ENCODE results near the gene TMEM120B.

Gene TMEM120B

DNA sequence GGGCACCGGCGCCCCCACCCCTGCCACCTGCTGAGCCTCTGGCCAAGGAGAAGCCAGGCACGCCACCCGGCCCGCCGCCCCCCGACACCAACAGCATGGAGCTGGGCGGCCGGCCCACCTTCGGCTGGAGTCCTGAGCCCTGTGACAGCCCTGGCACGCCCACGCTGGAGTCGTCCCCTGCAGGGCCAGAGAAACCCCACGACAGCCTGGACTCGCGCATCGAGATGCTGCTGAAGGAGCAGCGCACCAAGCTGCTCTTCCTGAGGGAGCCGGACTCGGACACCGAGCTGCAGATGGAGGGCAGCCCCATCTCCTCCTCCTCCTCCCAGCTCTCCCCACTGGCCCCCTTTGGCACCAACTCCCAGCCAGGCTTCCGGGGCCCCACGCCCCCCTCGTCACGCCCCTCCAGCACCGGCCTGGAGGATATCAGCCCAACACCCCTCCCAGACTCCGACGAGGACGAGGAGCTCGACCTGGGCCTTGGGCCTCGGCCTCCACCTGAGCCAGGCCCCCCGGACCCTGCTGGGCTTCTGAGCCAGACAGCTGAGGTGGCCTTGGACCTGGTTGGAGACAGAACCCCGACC, 97.8 kb downstream of the TMEM120B start:
- H3K9me3 Mint-ChIP-seq: no peaks in the 10 kb centered on the region
- peak overlapping the region; percentile 84 for H3K4me3 Mint-ChIP-seq
- ATAC-seq (replicated peaks; ENCODE audit: extremely low read depth, poor library complexity, severe bottlenecking): no peak
- peaks cover 50% of the 10 kb centered on the region for H3K4me1 Mint-ChIP-seq
- H3K27ac Mint-ChIP-seq (ENCODE audit: low read depth): no peak overlapping the region
- no peak for DNase-seq (ENCODE audit: low spot score in 2 of 2)
- H3K36me3 Mint-ChIP-seq (ENCODE audit: insufficient read depth): peaks cover 63% of the 10 kb centered on the region
- no peaks in the 10 kb centered on the region for H3K27me3 Mint-ChIP-seq

- peak overlapping the region; percentile 85 for H3K27ac Mint-ChIP-seq (ENCODE audit: low read depth)
- H3K36me3 Mint-ChIP-seq (ENCODE audit: insufficient read depth): peaks cover 66% of the 10 kb centered on the region
- H3K27me3 Mint-ChIP-seq: no peaks in the 10 kb centered on the region
- ATAC-seq (replicated peaks; ENCODE audit: extremely low read depth, poor library complexity, severe bottlenecking) (no peak), DNase-seq (ENCODE audit: low spot score in 2 of 2) (no peak)
- peaks cover 45% of the 10 kb centered on the region for H3K4me1 Mint-ChIP-seq
- H3K9me3 Mint-ChIP-seq: no peaks in the 10 kb centered on the region
- peak overlapping the region; percentile 84 for H3K4me3 Mint-ChIP-seq
Observed at GRCh38 chr12:121810833-121811433, 98.4 kb downstream of the TMEM120B start.

DNA sequence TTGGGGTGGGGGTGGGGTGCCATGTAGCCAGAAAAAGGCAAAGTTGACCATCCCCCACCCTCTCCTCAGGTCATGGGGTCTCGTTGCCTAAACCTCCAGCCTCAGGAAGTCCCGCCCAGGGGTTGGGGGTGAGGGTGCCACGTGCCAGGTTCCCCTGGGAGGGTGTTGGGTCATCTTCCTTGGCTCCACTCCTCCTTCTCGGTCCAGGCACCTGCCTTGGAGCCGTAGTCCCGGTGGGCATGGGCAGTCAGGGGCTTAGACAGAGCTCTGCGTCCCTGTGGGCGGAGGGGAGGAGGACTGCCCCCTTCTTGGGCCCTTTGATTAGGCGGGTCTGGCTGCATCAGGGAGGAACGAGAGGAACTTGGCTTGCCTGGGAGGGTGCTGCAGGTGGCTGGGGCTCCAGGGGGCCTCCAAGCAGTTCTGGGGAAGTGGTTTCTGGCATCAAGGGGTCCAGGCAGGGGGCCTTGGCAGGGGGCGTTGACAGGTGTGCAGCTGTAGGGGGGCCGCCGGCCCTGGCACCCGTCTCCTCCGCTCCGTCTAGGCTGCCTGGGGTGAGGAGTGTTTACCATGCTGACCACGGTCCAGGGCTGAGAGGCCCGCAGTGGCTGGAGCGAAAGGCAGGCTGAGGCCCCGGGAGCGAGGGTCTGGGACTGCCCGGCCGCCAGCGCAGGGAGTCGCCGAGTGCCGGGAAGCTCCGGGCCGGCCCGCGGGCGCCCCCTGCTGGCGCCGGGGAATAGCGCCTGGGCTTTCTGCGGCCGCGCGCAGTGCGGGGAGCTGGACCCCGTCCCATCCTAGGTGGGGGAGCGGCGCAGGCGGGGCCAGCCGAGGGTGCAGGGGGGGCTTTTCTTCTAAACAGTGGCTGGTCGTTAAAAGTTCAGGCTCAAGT, 99.1 kb downstream of the TMEM120B start:
- Mint-ChIP-seq H3K27ac (ENCODE audit: low read depth) (peak overlapping the region; percentile 85), H3K27me3 (no peaks in the 10 kb centered on the region), H3K4me3 (peak overlapping the region; percentile 84), H3K36me3 (ENCODE audit: insufficient read depth) (peaks cover 68% of the 10 kb centered on the region), H3K9me3 (no peaks in the 10 kb centered on the region), H3K4me1 (peaks cover 43% of the 10 kb centered on the region)
- ATAC-seq (replicated peaks; ENCODE audit: extremely low read depth, poor library complexity, severe bottlenecking) (peak; percentile 83), DNase-seq (ENCODE audit: low spot score in 2 of 2) (peak; percentile 61 to 64)

DNA sequence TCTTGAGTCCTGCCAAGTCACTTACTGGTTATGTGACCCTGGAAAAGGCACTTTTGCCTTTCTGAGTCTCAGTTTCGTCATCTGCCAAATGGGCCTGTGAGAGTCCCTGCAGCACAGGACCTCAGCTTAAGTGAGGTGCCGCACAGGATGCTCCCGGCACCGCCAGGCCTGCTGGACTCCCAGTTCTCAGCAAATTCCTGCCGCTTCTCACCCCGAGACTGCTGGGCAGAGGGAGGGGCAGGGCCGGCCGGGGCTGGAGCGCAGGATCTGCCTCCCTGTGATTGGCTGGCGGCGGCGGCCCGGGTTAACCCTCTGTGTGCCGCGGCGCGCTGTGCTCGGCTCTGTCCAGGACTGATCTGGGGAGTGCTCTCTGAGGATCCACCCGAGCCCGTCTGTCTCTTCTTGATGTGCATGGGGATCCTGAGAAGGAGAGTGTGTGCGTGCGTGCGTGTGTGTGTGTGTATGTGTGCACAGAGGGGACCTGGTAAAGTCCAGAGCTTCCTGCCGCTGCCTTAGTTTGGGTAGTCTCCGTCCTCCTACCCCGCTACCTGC, 99.8 kb downstream of the TMEM120B start:
- Mint-ChIP-seq H3K4me3 (peak overlapping the region; percentile 84), H3K36me3 (ENCODE audit: insufficient read depth) (peaks cover 70% of the 10 kb centered on the region), H3K4me1 (peaks cover 45% of the 10 kb centered on the region), H3K27ac (ENCODE audit: low read depth) (peak overlapping the region; percentile 83), H3K9me3 (no peaks in the 10 kb centered on the region), H3K27me3 (no peaks in the 10 kb centered on the region)
- no peak for DNase-seq (ENCODE audit: low spot score in 2 of 2)
- peak; percentile 50 for ATAC-seq (replicated peaks; ENCODE audit: extremely low read depth, poor library complexity, severe bottlenecking)

- Mint-ChIP-seq H3K36me3 (ENCODE audit: insufficient read depth) (peaks cover 73% of the 10 kb centered on the region), H3K27me3 (no peaks in the 10 kb centered on the region), H3K9me3 (no peaks in the 10 kb centered on the region), H3K4me3 (peak overlapping the region; percentile 84), H3K4me1 (peaks cover 45% of the 10 kb centered on the region), H3K27ac (ENCODE audit: low read depth) (peak overlapping the region; percentile 83)
- ATAC-seq (replicated peaks; ENCODE audit: extremely low read depth, poor library complexity, severe bottlenecking) (no peak), DNase-seq (ENCODE audit: low spot score in 2 of 2) (no peak)
Observed at GRCh38 chr12:121812921-121813896, 100.7 kb downstream of the TMEM120B start.

DNA sequence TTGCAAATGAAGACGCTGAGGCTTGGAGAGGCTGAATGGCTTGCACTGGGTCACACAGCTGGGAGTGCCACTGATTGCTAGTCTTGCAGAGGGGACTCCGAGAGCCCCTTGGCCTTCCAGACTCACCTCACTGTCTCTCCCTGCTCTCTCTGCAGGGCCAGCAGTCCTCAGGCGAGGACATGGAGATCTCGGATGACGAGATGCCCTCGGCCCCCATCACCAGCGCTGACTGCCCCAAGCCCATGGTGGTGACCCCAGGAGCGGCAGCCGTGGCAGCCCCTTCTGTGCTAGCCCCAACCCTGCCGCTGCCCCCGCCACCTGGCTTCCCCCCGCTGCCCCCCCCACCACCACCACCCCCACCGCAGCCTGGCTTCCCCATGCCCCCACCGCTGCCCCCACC, 101.4 kb downstream of the TMEM120B start:
- peaks cover 74% of the 10 kb centered on the region for H3K36me3 Mint-ChIP-seq (ENCODE audit: insufficient read depth)
- no peak overlapping the region for H3K27ac Mint-ChIP-seq (ENCODE audit: low read depth)
- H3K4me1 Mint-ChIP-seq: peaks cover 40% of the 10 kb centered on the region
- DNase-seq (ENCODE audit: low spot score in 2 of 2) (no peak), ATAC-seq (replicated peaks; ENCODE audit: extremely low read depth, poor library complexity, severe bottlenecking) (no peak)
- peak overlapping the region; percentile 84 for H3K4me3 Mint-ChIP-seq
- no peaks in the 10 kb centered on the region for H3K27me3 Mint-ChIP-seq
- no peaks in the 10 kb centered on the region for H3K9me3 Mint-ChIP-seq

DNA sequence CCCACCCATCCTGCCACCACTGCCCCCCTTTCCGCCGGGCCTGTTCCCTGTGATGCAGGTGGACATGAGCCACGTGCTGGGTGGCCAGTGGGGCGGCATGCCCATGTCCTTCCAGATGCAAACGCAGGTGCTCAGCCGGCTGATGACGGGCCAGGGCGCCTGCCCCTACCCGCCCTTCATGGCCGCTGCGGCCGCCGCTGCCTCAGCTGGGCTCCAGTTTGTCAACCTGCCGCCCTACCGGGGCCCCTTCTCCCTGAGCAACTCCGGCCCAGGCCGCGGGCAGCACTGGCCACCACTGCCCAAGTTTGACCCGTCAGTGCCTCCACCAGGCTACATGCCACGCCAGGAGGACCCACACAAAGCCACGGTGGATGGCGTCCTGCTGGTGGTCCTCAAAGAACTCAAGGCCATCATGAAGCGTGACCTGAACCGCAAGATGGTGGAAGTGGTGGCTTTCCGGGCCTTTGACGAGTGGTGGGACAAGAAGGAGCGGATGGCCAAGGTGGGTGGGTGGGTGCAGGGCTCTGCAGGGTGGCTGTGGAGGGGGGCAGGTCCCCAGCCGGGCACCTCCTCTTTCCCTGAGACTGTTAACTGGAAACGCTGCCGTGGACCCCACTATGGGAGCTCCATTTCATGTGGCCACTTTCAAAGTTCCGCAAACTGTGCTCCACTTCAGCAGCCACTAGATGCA, 102.0 kb downstream of the TMEM120B start:
- no peaks in the 10 kb centered on the region for H3K9me3 Mint-ChIP-seq
- H3K4me3 Mint-ChIP-seq: no peak overlapping the region
- peaks cover 45% of the 10 kb centered on the region for H3K4me1 Mint-ChIP-seq
- H3K27ac Mint-ChIP-seq (ENCODE audit: low read depth): no peak overlapping the region
- H3K27me3 Mint-ChIP-seq: no peaks in the 10 kb centered on the region
- no peak for ATAC-seq (replicated peaks; ENCODE audit: extremely low read depth, poor library complexity, severe bottlenecking)
- no peak for DNase-seq (ENCODE audit: low spot score in 2 of 2)
- H3K36me3 Mint-ChIP-seq (ENCODE audit: insufficient read depth): peaks cover 75% of the 10 kb centered on the region

GRCh38 chr12:121815263-121815662, 102.7 kb downstream of the TMEM120B start:
- no peaks in the 10 kb centered on the region for H3K27me3 Mint-ChIP-seq
- H3K27ac Mint-ChIP-seq (ENCODE audit: low read depth): no peak overlapping the region
- H3K4me1 Mint-ChIP-seq: peaks cover 45% of the 10 kb centered on the region
- no peak for ATAC-seq (replicated peaks; ENCODE audit: extremely low read depth, poor library complexity, severe bottlenecking)
- peaks cover 76% of the 10 kb centered on the region for H3K36me3 Mint-ChIP-seq (ENCODE audit: insufficient read depth)
- H3K4me3 Mint-ChIP-seq: no peak overlapping the region
- H3K9me3 Mint-ChIP-seq: no peaks in the 10 kb centered on the region
- DNase-seq (ENCODE audit: low spot score in 2 of 2): no peak

DNA sequence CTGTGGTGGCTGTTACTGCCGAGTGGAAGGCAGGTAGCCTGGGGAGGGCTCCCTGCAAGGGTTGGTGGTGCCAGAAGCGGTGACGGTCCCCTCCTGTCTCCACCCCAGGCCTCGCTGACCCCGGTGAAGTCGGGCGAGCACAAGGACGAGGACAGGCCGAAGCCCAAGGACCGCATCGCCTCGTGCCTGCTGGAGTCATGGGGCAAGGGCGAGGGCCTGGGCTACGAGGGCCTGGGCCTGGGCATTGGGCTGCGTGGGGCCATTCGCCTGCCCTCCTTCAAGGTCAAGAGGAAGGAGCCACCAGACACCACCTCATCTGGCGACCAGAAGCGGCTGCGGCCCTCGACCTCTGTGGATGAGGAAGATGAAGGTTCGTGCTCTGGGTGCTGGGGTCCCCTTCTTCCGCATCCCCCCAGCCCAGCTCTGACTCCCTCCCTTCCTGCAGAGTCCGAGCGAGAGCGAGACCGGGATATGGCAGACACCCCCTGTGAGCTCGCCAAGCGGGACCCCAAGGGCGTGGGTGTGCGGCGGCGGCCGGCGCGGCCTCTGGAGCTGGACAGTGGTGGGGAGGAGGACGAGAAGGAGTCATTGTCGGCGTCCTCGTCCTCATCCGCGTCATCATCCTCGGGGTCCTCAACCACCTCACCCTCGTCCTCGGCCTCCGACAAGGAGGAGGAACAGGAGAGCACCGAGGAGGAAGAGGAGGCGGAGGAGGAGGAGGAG, 104.5 kb downstream of the TMEM120B start:
- Mint-ChIP-seq H3K4me3 (no peak overlapping the region), H3K27me3 (no peaks in the 10 kb centered on the region), H3K27ac (ENCODE audit: low read depth) (no peak overlapping the region), H3K4me1 (peaks cover 30% of the 10 kb centered on the region), H3K36me3 (ENCODE audit: insufficient read depth) (peaks cover 84% of the 10 kb centered on the region), H3K9me3 (no peaks in the 10 kb centered on the region)
- DNase-seq (ENCODE audit: low spot score in 2 of 2) (no peak), ATAC-seq (replicated peaks; ENCODE audit: extremely low read depth, poor library complexity, severe bottlenecking) (no peak)

GRCh38 chr12:121817648-121818043, 105.1 kb downstream of the TMEM120B start:
- no peaks in the 10 kb centered on the region for H3K9me3 Mint-ChIP-seq
- H3K27me3 Mint-ChIP-seq: no peaks in the 10 kb centered on the region
- peaks cover 88% of the 10 kb centered on the region for H3K36me3 Mint-ChIP-seq (ENCODE audit: insufficient read depth)
- ATAC-seq (replicated peaks; ENCODE audit: extremely low read depth, poor library complexity, severe bottlenecking) (no peak), DNase-seq (ENCODE audit: low spot score in 2 of 2) (no peak)
- no peak overlapping the region for H3K27ac Mint-ChIP-seq (ENCODE audit: low read depth)
- H3K4me1 Mint-ChIP-seq: peaks cover 24% of the 10 kb centered on the region
- H3K4me3 Mint-ChIP-seq: no peak overlapping the region

Measured in central memory CD8-positive, alpha-beta T cell (primary cell).